ENCODE results near the gene TMEM231.
"Not testable (repeated sequence)": the region's sequence is repeated elsewhere in the genome, so short reads cannot be mapped to it uniquely, and the experiment has no call there.

The TMEM231 gene

DNA sequence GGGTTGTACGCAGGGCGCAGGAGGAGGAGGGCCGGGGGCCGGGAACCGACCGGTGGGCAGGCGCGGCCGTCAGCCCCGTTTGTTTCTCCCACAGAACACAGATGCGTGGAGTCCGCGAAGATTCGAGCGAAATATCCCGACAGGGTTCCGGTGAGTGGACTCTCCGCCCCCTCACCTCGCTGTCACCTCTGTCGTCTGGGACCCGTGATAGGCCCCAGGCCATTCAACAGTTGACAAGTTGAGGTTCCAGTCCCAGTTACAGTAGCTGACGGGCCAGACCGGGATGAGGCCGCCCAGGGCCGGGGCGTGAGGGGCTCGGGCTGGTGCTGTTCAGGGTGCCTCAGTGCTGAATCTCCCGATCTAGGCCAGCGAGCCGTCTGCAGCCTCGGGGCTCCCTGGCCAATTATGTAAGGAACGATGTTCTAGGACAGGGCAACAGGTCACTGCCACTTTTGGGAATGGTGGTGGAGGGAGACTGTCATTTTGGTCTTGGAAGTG is 10.8 kb upstream of the TMEM231 start:
- no peak for DNase-seq

GRCh38 chr16:75566040-75566757 is 10.1 kb upstream of the TMEM231 start, which contains the start of gene GABARAPL2:
GABARAPL2 (plus strand) TSS chr16:75566379; CDS start chr16:75566487, 108 bp downstream.
- peak; percentile 74 for DNase-seq

DNA sequence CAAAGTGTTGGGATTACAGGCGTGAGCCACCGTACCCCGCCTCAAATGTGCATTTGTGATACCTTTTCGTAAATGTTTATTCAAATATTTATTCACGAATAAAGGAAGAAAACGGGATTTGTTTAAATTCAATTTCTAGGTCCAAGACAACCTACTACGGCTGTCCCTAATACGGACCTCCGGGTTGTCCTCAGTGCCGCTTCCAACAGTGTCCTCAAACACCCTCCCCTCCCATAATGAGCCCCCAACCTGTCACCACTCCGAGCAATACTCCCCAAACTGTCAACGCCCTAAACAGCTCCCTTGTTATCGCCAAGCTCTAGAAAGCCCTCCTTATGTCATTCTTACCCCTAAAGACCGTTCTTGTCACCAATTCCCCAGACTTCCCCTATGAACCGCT is 9.6 kb upstream of the TMEM231 start:
- DNase-seq, result no peak

GRCh38 chr16:75559564-75560372 is 3.7 kb upstream of the TMEM231 start:
- DNase-seq, result no peak

- DNase-seq, result no peak
Measured at GRCh38 chr16:75558846-75559401, 2.9 kb upstream of the TMEM231 start.

DNA sequence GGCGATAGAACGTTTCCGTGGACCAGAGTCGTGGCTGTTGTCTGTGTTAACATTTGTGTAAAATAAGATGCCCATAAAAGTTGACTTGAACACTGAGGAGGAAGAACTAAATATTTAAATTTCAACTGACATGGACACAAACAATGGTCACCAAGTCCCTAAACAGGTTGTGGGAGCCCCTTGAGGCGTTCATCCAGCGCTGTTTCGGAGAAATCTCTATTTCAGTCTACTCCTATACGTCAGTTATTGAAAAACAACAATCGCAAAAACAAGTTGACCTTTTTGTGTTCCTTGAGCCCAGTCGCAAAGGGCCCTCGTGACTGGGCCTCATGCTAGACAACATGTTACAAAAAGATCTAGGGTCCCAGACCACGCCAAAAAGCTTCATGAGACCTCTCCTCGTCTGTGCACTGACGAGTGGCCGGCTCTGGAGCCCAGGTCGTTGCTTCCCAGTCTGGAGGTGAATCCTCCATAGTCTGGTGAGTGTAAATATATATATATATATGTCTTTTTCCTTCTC is 439 bp upstream of the TMEM231 start:
- no peak for DNase-seq

- peak; percentile 64 for DNase-seq
Measured at GRCh38 chr16:75555213-75555706, 792 bp downstream of the TMEM231 start.

GRCh38 chr16:75552951-75553350 is 3.1 kb downstream of the TMEM231 start:
- DNase-seq, result no peak

DNA sequence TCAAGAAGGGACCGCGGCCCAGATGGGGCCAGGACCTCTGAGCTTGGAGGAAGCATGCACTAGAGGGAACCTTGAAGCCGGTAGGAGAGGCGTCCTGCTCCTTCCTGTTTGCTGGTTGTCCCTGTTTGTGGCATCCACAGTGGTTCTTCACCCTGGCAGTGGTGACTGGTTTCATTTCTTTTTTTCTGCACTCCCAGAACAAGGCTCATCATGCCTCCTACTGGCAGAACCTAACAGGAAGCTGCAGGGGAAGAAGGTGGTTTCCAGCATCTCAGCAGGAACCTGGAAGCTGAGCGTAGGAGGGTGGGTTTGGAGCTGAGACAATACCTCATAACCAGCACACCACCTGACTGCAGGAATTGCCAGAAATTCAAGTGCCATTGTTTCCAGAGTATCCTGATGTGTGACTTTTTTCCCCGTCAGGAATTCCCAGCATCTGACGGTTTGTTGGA is 5.8 kb downstream of the TMEM231 start:
- no peak for DNase-seq

DNA sequence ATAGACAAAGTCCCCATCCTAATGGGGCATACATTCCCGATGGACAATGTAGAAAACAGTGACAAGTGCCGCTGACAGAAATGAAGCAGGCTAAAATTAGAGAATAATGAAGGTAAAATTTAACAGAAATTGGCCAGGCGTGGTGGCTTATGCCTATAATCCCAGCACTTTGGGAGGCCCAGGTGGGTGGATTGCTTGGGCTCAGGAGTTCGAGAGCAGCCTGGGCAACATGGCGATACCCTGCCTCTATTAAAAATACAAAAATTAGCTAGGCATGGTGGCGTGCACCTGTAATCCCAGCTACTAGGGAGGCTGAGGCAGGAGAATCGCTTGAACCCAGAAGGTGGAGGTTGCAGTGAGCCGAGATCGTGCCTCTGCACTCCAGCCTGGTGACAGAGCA is 7.6 kb downstream of the TMEM231 start:
- not testable (repeated sequence) for DNase-seq

- no peak for DNase-seq
Measured at GRCh38 chr16:75546293-75546692, 9.8 kb downstream of the TMEM231 start.

DNA sequence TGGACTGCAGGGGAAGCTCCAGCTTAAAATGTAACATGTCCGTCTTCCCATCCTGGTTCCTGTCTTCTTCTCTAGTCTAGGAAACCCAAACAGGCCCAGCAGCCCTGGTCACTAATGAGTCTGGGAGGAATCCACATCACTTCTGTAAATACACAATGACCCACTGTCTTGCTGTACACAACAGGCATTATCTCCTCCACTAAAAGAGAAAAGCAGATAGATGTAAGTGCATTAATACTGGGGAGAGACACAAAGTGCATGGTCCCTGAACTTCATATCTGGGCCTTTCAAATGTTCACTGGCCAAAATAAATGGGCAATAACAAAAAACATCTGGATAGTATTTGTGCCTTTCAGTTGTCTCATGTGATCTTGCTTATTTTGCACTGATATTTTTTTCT is 10.2 kb downstream of the TMEM231 start:
- DNase-seq, result not testable (repeated sequence)

GRCh38 chr16:75542462-75542861 is 13.6 kb downstream of the TMEM231 start:
- DNase-seq, result not testable (repeated sequence)

DNA sequence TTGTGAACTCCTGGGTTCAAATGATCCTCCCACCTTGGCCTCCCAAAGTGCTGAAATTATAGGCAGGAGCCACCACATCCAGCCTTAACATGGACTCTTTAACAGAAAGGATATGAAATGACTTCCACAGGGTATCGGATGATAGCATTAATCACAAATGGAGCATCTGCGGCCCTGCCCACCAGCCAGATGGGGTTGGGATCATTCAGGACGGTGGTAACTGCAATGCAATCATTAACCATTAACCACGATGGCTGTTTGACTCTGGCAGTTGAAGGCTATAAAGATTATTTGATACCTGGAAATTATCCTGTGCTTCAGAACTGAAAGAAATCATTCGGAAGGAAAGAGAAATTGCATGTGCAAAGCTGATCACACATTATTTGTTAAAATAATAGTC is 14.8 kb downstream of the TMEM231 start:
- DNase-seq, result no peak

DNA sequence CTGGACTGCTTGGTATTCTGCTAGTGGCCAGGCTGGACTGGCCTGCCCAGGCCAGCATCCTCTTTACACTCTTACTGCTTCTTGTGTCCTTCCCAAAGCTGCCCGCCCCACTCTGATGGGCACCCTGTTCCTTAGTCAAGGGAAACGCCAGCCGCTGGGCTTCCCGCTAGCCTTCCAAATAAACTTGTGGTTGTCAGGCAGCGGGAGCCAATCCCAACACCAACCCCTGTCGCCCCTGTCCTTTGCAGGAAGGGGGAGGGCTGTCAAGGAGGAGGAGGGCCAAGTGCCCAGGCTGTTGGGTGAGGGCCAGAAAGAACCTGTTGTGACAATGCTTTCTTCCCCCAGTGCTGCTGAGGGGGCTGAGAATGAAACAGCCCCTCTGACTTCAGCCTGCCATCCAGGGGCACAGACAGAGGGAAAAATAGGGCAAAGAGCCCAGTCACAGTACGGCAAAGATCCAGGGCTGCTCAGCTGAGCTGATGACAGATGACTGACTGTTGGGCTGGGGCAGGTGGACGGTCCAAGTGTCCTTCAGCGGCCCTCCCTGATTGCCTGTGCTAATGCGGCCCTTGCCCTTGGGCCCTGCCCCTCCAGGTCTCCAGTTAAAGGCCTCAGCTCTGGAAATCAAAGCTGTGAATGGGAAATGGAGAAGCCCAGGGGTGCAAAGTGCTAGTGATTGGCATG is 17.0 kb downstream of the TMEM231 start:
- DNase-seq, result not testable (repeated sequence)

DNA sequence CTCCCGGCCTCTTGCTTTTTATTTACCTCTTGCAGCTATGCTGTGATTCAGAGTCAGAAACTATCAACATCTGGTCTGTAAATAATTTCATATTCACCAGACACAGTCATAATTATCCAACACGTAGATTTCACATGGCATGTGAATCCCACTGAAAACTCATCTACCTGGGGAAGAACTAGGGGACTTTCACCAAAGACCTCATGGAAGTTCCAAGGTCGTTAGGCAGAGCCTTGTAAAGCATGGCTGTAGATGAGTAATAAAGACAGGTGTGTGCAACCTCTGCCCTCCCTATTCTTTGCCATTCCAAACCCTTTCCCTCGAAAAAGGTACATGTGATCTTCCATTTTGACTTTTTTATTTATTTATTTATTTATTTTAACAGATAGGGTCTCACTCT is 18.3 kb downstream of the TMEM231 start:
- no peak for DNase-seq

GRCh38 chr16:75535901-75536300 is 20.2 kb downstream of the TMEM231 start, which contains the start of gene CHST5:
CHST5 (minus strand) TSS chr16:75536108; CDS start chr16:75530384, 5,724 bp downstream.
- DNase-seq, result no peak

DNA sequence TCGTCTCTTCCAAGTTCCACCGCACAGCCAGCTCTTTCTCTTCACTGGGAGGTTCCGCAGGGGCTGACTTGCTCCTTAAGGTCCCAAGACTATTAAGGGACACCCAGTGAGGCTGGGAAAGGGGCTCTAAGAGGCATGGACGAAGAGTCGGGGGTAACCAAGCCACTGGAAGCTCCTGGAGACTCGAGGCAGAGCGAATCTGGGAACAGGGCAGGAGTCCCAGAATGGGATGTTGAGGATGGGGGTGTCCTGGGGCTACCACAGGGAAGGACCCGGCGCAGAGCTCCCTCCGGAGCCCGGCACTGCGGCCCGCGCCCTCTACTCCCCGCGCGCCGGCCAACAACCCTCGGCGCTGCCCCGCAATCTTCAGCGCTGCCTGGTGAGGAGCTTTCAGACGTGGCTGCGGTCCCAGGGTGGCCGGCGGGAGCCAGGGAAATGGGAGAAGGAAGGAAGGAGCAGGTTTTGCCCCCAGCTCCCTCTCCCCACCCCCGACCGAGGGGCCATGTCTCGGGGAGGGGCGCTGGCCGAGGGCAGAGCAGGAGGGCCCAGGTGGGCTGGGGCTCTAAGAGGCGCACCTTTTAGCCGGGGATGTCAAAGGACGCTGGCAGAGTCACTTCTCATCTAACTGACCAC is 20.7 kb downstream of the TMEM231 start:
- no peak for DNase-seq

- DNase-seq, result no peak
Measured at GRCh38 chr16:75534560-75535205, 21.4 kb downstream of the TMEM231 start.

DNA sequence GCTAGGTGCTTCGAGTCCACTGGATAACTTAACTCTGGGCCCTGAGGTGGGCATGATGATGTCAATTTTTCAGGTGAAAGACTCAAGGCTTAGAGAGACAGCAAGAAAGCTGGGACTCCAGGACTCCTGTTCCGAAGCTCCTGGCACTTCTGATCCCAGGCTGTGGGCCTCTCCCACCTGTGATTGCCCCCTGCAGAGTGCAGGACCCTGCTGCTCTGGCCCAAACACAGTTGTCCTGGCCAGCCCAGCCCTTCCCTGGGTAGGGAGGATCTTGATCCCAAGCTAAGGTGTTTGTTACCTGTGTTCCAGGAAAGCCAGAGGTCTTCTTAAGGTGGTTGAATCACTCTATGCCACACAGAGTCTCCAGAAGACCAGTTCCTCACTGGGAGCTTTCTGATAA is 23.3 kb downstream of the TMEM231 start:
- no peak for DNase-seq

DNA sequence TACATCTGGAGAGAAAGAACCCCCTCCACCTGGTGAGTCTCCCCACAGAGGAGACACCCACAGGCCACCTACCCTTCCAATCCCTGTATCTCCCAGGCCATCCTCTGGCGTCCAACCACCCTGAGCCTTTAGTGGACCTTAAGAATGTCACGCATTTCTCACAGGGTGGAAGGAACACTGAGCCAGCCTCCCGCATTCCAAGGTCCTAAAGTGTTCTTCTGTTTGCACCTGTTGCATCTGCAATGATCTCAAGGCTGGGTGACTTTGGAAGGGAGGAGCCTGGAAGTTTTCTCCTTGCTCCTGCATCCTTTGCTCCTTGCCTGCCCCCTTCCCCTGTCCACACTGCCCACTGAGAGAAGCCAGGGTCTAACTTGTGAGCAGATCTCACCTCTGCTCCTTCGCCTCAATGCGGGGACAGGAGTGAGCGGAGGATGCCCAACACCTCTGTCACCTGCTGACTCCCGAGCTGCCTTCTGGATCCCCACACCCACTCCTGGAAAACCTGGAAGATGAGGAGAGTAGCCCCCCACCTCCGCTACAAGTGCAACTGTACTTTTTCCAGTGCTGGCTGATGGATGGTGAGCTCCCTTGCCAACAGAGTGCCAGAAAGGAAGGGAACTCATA is 23.8 kb downstream of the TMEM231 start:
- no peak for DNase-seq
